Panc1 (cell line): ENCODE results near the gene WASF2. TPM values are rescaled to one million over a fixed set of nuclear protein-coding genes. Genes with fewer than 3 reads are reported as not detected.
A peak's percentile ranks its signal among the peaks of the same experiment; 100 is the strongest.

ENCODE experiments used
- ATAC-seq: fragments of 200-7000 bp; cut with Tn5 transposase; 2 replicates; pipeline ENCODE4 v1.9.1; 2020; ENCODE audit warnings: mild to moderate bottlenecking, moderate library complexity
- BruUV-seq: library from RNA; stranded (reverse); fragments of 400-500 nt; replicated peaks from 2 replicates; lab custom pipeline; 2021; lab: Mats Ljungman, UMichigan
- CTCF ChIA-PET: fragments of 300-600 bp; sonication (Branson Sonifier 250); formaldehyde crosslinking; loops from one replicate; lab custom pipeline; 2022; ENCODE audit warnings: antibody characterized with exemption; lab: Charles Lee
- POLR2A ChIA-PET: fragments of 300-600 bp; sonication (Branson Sonifier 250); formaldehyde crosslinking; loops from one replicate; lab custom pipeline; 2022; ENCODE audit warnings: antibody characterized with exemption; lab: Charles Lee
- DNase-seq: peaks from one replicate; pipeline ENCODE4 v3.0.0-alpha.2; 2010; ENCODE audit warnings: low read depth, low spot score
- H3K27ac ChIP-seq: 2 replicates; pipeline ENCODE4 v1.5.1; 2011; ENCODE audit warnings: mild to moderate bottlenecking, low read length, inconsistent platforms
- H3K27me3 ChIP-seq: fragments of 200-500 bp; sonication (Bioruptor generic); 2 replicates; pipeline ENCODE4 v1.6.0; 2014; ENCODE audit warnings: low read length, inconsistent platforms; ENCODE audit not compliant: control insufficient read depth, insufficient read depth
- H3K36me3 ChIP-seq: fragments of 200-500 bp; sonication (Bioruptor generic); 2 replicates; pipeline ENCODE4 v1.5.1; 2014; ENCODE audit warnings: inconsistent platforms, mild to moderate bottlenecking, low read length, moderate library complexity; ENCODE audit not compliant: control insufficient read depth, insufficient read depth
- H3K4me1 ChIP-seq: 2 replicates; pipeline ENCODE4 v1.5.1; 2011; ENCODE audit warnings: inconsistent platforms, mild to moderate bottlenecking, low read length, moderate library complexity; ENCODE audit not compliant: control insufficient read depth, insufficient read depth
- H3K4me3 ChIP-seq, 2 experiments: 2 replicates each; pipeline ENCODE4 v1.5.1; 2011 to 2012; ENCODE audit warnings: low read depth in 2 of 2, low read length in 2 of 2, mild to moderate bottlenecking in 2 of 2, inconsistent platforms in 1 of 2, moderate library complexity in 1 of 2
- H3K9me3 ChIP-seq: fragments of 200-500 bp; sonication (Bioruptor generic); 2 replicates; pipeline ENCODE4 v1.5.1; 2014; ENCODE audit warnings: low read depth, mild to moderate bottlenecking, inconsistent platforms, low read length, moderate library complexity; ENCODE audit not compliant: control insufficient read depth, insufficient read depth
- POLR2AphosphoS5 ChIP-seq: IDR thresholded peaks from 2 replicates; pipeline ENCODE4 v1.6.1; 2012; ENCODE audit warnings: mild to moderate bottlenecking, low read depth, low read length, moderate library complexity
- REST ChIP-seq, 2 experiments: IDR thresholded peaks; 2 replicates each; pipeline ENCODE4 v1.6.1; 2011 to 2012; ENCODE audit warnings: low read depth in 2 of 2, control low read depth in 1 of 2, low read length in 1 of 2, mild to moderate bottlenecking in 1 of 2, moderate library complexity in 1 of 2; ENCODE audit not compliant: insufficient read depth in 1 of 2
- SIN3A ChIP-seq: IDR thresholded peaks from 2 replicates; pipeline ENCODE4 v1.6.1; 2012; ENCODE audit warnings: low read depth, mild to moderate bottlenecking, low read length, moderate library complexity, borderline replicate concordance; ENCODE audit not compliant: insufficient read depth
- TCF7L2 ChIP-seq: IDR thresholded peaks from 2 replicates; pipeline ENCODE4 v1.6.1; 2011; ENCODE audit warnings: mild to moderate bottlenecking, low read depth, low read length, inconsistent platforms
- in situ Hi-C: cut with HindIII; loops from 2 replicates; pipeline ENCODE4 v1.10.0; 2016; ENCODE audit warnings: low sequenced_read_pairs, low pct_unique_long_range_greater_than_20kb
- intact Hi-C: fragments of 100-400 bp; cut with micrococcal nuclease; formaldehyde crosslinking; loops from one replicate; pipeline ENCODE4 v1.10.0; 2022; ENCODE audit not compliant: unreplicated experiment
- total RNA-seq: library from RNA; stranded (reverse); gene quantifications from one replicate; pipeline ENCODE4 v1.2.1, GENCODE V29; 2021; ENCODE audit not compliant: unreplicated experiment
- TF ChIP-seq, protein P1 (sequence below): fragments of 450-650 bp; IDR thresholded peaks from 2 replicates; pipeline ENCODE4 v1.5.1; 2017; ENCODE audit warnings: mild to moderate bottlenecking

The WASF2 gene
- total RNA-seq, 1 experiment from 2014 or later: 121 TPM

GRCh38 chr1:27478098-27478497, 11.9 kb downstream of the WASF2 start:
- Histone ChIP-seq H3K27me3 (no peaks in the 10 kb centered on the region), H3K4me3 (no peak overlapping the region), H3K9me3 (no peaks in the 10 kb centered on the region), H3K4me1 (peaks cover 4% of the 10 kb centered on the region; the same call in 1 of the 2 replicates), H3K36me3 (no peaks in the 10 kb centered on the region), H3K27ac (no peak overlapping the region)
- POLR2A ChIA-PET: interaction anchor here (0.5 to 0.6 kb wide), 2 partner anchors 556 to 719 kb away, joined by 7 to 10 read pairs; partner anchors contain the start of gene NUDC
- ATAC-seq (no peak), DNase-seq (no peak)
- no TSS peak for BruUV-seq
- in situ Hi-C loops (no loop called here), intact Hi-C loops (no loop called here)
- TF ChIP-seq TCF7L2: no peak
- no peak for TF ChIP-seq REST (IDR thresholded peaks at IDR 0.05; ENCODE audit: insufficient read depth in 1 of 2, low read depth in 2 of 2, low read length in 1 of 2)
- TF ChIP-seq POLR2AphosphoS5: no peak
- no peak for TF ChIP-seq SIN3A
- TF ChIP-seq, protein P1, sequence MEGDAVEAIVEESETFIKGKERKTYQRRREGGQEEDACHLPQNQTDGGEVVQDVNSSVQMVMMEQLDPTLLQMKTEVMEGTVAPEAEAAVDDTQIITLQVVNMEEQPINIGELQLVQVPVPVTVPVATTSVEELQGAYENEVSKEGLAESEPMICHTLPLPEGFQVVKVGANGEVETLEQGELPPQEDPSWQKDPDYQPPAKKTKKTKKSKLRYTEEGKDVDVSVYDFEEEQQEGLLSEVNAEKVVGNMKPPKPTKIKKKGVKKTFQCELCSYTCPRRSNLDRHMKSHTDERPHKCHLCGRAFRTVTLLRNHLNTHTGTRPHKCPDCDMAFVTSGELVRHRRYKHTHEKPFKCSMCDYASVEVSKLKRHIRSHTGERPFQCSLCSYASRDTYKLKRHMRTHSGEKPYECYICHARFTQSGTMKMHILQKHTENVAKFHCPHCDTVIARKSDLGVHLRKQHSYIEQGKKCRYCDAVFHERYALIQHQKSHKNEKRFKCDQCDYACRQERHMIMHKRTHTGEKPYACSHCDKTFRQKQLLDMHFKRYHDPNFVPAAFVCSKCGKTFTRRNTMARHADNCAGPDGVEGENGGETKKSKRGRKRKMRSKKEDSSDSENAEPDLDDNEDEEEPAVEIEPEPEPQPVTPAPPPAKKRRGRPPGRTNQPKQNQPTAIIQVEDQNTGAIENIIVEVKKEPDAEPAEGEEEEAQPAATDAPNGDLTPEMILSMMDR: no peak
- CTCF ChIA-PET: no interaction called here

GRCh38 chr1:27476237-27476636, 13.7 kb downstream of the WASF2 start:
- intact Hi-C loops: no loop called here
- ATAC-seq: no peak

More at GRCh38 chr1:27476237-27476636, 13.7 kb downstream of the WASF2 start:
- ChIA-PET CTCF (no interaction called here), POLR2A (no interaction called here)
- no peak for DNase-seq
- TSS peak; percentile 18 for BruUV-seq
- no peaks in the 10 kb centered on the region for H3K9me3 ChIP-seq
- peaks cover 4% of the 10 kb centered on the region; the same call in 1 of the 2 replicates for H3K4me1 ChIP-seq
- in situ Hi-C loops: no loop called here
- no peak overlapping the region for H3K4me3 ChIP-seq
- TF ChIP-seq, protein P1: no peak
- TF ChIP-seq TCF7L2 (no peak), POLR2AphosphoS5 (no peak), SIN3A (no peak), REST (IDR thresholded peaks at IDR 0.05; ENCODE audit: insufficient read depth in 1 of 2, low read depth in 2 of 2, low read length in 1 of 2) (no peak)
- H3K36me3 ChIP-seq: no peaks in the 10 kb centered on the region
- H3K27me3 ChIP-seq: no peaks in the 10 kb centered on the region
- no peak overlapping the region for H3K27ac ChIP-seq
